ENCODE measurements around the gene SIN3B. TPM values are rescaled to one million over a fixed set of nuclear protein-coding genes. Genes with fewer than 3 reads are reported as not detected.

Gene SIN3B
- polyA plus RNA-seq, 2 of the 4 experiments (the other 2 are of a cell fraction), result 12.2 to 21.3 TPM

- DNase-seq (ENCODE audit: low read depth in 1 of 2, low spot score in 1 of 2), result no peak
- WGBS (ENCODE audit: missing lambda C conversion rate), result 75% methylated on average over 12 of the region's 12 CpGs
- H3K9me3 ChIP-seq, result no peaks in the 10 kb centered on the region
- no peak overlapping the region for H3K4me2 ChIP-seq
- ChIA-PET CTCF (interaction anchor here (0.6 to 2.2 kb wide), 3 partner anchors 12 to 145 kb away, joined by 3 to 9 read pairs (median 3); no protein-coding TSS in a partner anchor), POLR2A (no interaction called here)
- FAIRE-seq, result no peak
- TF ChIP-seq HES2 (IDR thresholded peaks at IDR 0.05), result no peak
- no peak for TF ChIP-seq POLR2A (IDR thresholded peaks at IDR 0.05; ENCODE audit: low read length)
- ATAC-seq, result no peak
- H3K4me1 ChIP-seq, result no peaks in the 10 kb centered on the region
- no peak overlapping the region for H3K4me3 ChIP-seq
- H3K27ac ChIP-seq, result no peak overlapping the region
These were observed 69.3 kb downstream of the SIN3B start for GRCh38 chr19:16898361-16899015.

- ChIA-PET CTCF (interaction anchor here (0.7 to 2.2 kb wide), 9 partner anchors 11 to 138 kb away, joined by 3 to 9 read pairs (median 3); partner anchors contain the start of gene SIN3B), POLR2A (no interaction called here)
- TF ChIP-seq CTCF (IDR thresholded peaks at IDR 0.05), result peak; percentile 43
- no peak for TF ChIP-seq TP53 (CRISPR knock-in tag; IDR thresholded peaks at IDR 0.05)
- TF ChIP-seq SMC3 (IDR thresholded peaks at IDR 0.05), result peak; percentile 62
- TF ChIP-seq RFX5 (IDR thresholded peaks at IDR 0.05), result peak; percentile 68; the same call in 1 of the 2 replicates
- TF ChIP-seq ATOH8 (CRISPR knock-in tag; IDR thresholded peaks at IDR 0.05; ENCODE audit: low read depth), result no peak
- no peak for TF ChIP-seq HOXA7 (CRISPR knock-in tag; IDR thresholded peaks at IDR 0.05)
- no peak for TF ChIP-seq E2F6 (IDR thresholded peaks at IDR 0.05; ENCODE audit: borderline replicate concordance, low read depth)
- no peak for TF ChIP-seq FOSB (CRISPR knock-in tag; IDR thresholded peaks at IDR 0.05)
- TF ChIP-seq RCOR1 (IDR thresholded peaks at IDR 0.05; ENCODE audit: low read depth, low read length), result no peak
- no peak for TF ChIP-seq EP300 (IDR thresholded peaks at IDR 0.05)
- no peak for TF ChIP-seq SREBF2 (IDR thresholded peaks at IDR 0.05)
- no peak for TF ChIP-seq HMGXB4 (CRISPR knock-in tag; IDR thresholded peaks at IDR 0.05; ENCODE audit: borderline replicate concordance)
- TF ChIP-seq BCL3 (IDR thresholded peaks at IDR 0.05), result no peak
- TF ChIP-seq CBX2 (IDR thresholded peaks at IDR 0.05; ENCODE audit: borderline replicate concordance, low read depth), result no peak
- no peak for TF ChIP-seq CHD2 (IDR thresholded peaks at IDR 0.05; ENCODE audit: low read length, partially characterized antibody)
- no peak for TF ChIP-seq ZNF302 (CRISPR knock-in tag; IDR thresholded peaks at IDR 0.05)
- no peak for TF ChIP-seq RNF2 (IDR thresholded peaks at IDR 0.05; ENCODE audit: borderline replicate concordance, low read depth)
- TF ChIP-seq MAX (IDR thresholded peaks at IDR 0.05), result no peak
- no peak for TF ChIP-seq RARB (CRISPR knock-in tag; IDR thresholded peaks at IDR 0.05)
- no peak for TF ChIP-seq CBX8 (IDR thresholded peaks at IDR 0.05)
- no peak for TF ChIP-seq TFCP2L1 (CRISPR knock-in tag; IDR thresholded peaks at IDR 0.05)
- peak; percentile 62 to 68 for TF ChIP-seq RAD21 (conservative IDR thresholded peaks at IDR 0.05 in 1 of 2, IDR thresholded peaks at IDR 0.05 in 1 of 2)
- TF ChIP-seq NFE2L2 (conservative IDR thresholded peaks at IDR 0.05; ENCODE audit: low read length), result no peak
- TF ChIP-seq CHD4 (IDR thresholded peaks at IDR 0.05; ENCODE audit: borderline replicate concordance), result no peak
- no peak for TF ChIP-seq PBX3 (IDR thresholded peaks at IDR 0.05)
- no peak overlapping the region for H3K27ac ChIP-seq
- DNase-seq (ENCODE audit: low read depth in 1 of 2, low spot score in 1 of 2), result peak; percentile 58 to 64
- 3% methylated on average over 7 of the region's 7 CpGs for WGBS (ENCODE audit: missing lambda C conversion rate)
- H3K4me1 ChIP-seq, result no peaks in the 10 kb centered on the region
- ATAC-seq, result peak; percentile 75 to 84
- no peak for FAIRE-seq
- H3K9me3 ChIP-seq, result no peaks in the 10 kb centered on the region
- no peak overlapping the region for H3K4me3 ChIP-seq
- no peak overlapping the region for H3K4me2 ChIP-seq
These were observed 70.4 kb downstream of the SIN3B start for GRCh38 chr19:16899566-16900075.
